Measurements from ENCODE around the gene ANKRD65. TPM values are rescaled to one million over a fixed set of nuclear protein-coding genes. Genes with fewer than 3 reads are reported as not detected.
"Not testable (repeated sequence)": the region's sequence is repeated elsewhere in the genome, so short reads cannot be mapped to it uniquely, and the experiment has no call there.

The ANKRD65 gene
- total and polyA plus RNA-seq, 7 donors = 0.77 to 5.4 (median 2.4) TPM

- WGBS, 3 donors = 65 to 74% (median 71%) methylated on average over 13 of the region's 13 CpGs
Measured at GRCh38 chr1:1415751-1416150, 5.3 kb downstream of the ANKRD65 start.

GRCh38 chr1:1412311-1412902, 8.7 kb downstream of the ANKRD65 start:
- H3K4me1 ChIP-seq = peaks cover 14% of the 10 kb centered on the region
- H3K9me3 ChIP-seq; H3K27ac ChIP-seq; H3K27me3 ChIP-seq (ENCODE audit: insufficient read depth in 3 of 3, low read length in 2 of 3); DNase-seq; intact Hi-C loops (cut with DNase I); H3K36me3 ChIP-seq (ENCODE audit: insufficient read depth in 1 of 2, low read depth in 1 of 2); H3K4me3 ChIP-seq; ATAC-seq: not testable (repeated sequence)
- WGBS, 3 donors = 91 to 94% (median 91%) methylated on average over 11 of the region's 11 CpGs

More at GRCh38 chr1:1415751-1416150, 5.3 kb downstream of the ANKRD65 start:
- Histone ChIP-seq H3K27me3 (ENCODE audit: insufficient read depth in 3 of 3, low read length in 2 of 3) (no peaks in the 10 kb centered on the region), H3K4me3 (no peak overlapping the region), H3K27ac (no peak overlapping the region), H3K9me3 (no peaks in the 10 kb centered on the region), H3K36me3 (ENCODE audit: insufficient read depth in 1 of 2, low read depth in 1 of 2) (no peaks in the 10 kb centered on the region), H3K4me1 (no peaks in the 10 kb centered on the region)
- no peak for ATAC-seq
- no peak for TF ChIP-seq CTCF (IDR thresholded peaks at IDR 0.05)
- peak in 1 of 2 donors; percentile 35 for DNase-seq
- intact Hi-C loops (cut with DNase I) = no loop called here

GRCh38 chr1:1411626-1412025, 9.4 kb downstream of the ANKRD65 start:
- H3K4me3 ChIP-seq = no peak overlapping the region
- H3K9me3 ChIP-seq = no peaks in the 10 kb centered on the region
- ATAC-seq (no peak), DNase-seq (peak in 1 of 2 donors; percentile 23)
- no peak for TF ChIP-seq CTCF (IDR thresholded peaks at IDR 0.05)
- peaks cover 14% of the 10 kb centered on the region for H3K4me1 ChIP-seq
- H3K36me3 ChIP-seq (ENCODE audit: insufficient read depth in 1 of 2, low read depth in 1 of 2) = peaks cover 0 to 4% of the 10 kb centered on the region in 2 donors
- WGBS, 3 donors = 89 to 92% (median 92%) methylated on average over 10 to 13 of the region's 13 CpGs
- H3K27ac ChIP-seq = no peak overlapping the region
- intact Hi-C loops (cut with DNase I) = no loop called here
- no peaks in the 10 kb centered on the region for H3K27me3 ChIP-seq (ENCODE audit: insufficient read depth in 3 of 3, low read length in 2 of 3)

GRCh38 chr1:1410238-1410637, 10.8 kb downstream of the ANKRD65 start:
- H3K27me3 ChIP-seq (ENCODE audit: insufficient read depth in 3 of 3, low read length in 2 of 3); intact Hi-C loops (cut with DNase I); H3K27ac ChIP-seq; ATAC-seq; DNase-seq; H3K9me3 ChIP-seq; H3K4me3 ChIP-seq: not testable (repeated sequence)
- peaks cover 3 to 14% of the 10 kb centered on the region in 2 donors for H3K36me3 ChIP-seq (ENCODE audit: insufficient read depth in 1 of 2, low read depth in 1 of 2)
- 58 to 67% (median 63%) methylated on average over 8 of the region's 8 CpGs for WGBS, 3 donors
- H3K4me1 ChIP-seq = peaks cover 26% of the 10 kb centered on the region

DNA sequence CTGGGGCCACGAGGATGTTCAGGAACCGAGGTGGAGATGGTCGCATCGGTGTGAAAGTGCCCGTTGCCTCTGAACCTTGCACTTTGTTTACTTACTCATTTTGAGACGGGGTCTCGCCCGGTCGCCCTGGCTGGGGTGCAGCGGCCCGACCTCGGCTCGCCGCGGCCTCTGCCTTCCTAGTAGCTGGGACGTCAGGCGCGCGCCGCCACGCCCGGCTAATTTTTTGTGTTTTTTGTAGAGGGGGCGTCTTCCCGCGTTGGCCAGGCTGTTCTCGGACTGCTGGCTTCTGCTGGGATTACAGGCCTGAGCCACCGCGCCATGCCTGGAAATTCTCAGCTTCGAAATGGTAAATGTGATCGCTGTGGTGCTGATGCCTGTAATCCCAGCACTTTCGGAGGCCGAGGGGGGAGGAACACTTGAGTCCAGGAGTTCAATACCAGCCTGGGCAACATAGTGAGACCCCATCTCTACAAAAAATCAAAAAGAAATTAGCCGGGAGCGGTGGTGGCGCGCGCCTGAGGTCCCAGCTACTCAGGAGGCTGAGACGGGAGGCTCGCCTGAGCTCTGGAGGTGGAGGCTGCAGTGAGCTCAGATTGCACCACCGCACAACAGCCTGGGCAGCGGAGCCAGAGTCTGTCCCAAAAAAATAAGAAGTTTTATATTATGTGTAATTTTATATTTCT, 13.3 kb downstream of the ANKRD65 start:
- peaks cover 26% of the 10 kb centered on the region for H3K4me1 ChIP-seq
- peak overlapping the region; percentile 83 for H3K27ac ChIP-seq
- intact Hi-C loops (cut with DNase I) = loop anchor here in 1 of 2 donors (5.0 to 10.0 kb wide), 2 partner anchors 35 to 97 kb away; no protein-coding TSS in a partner anchor
- ATAC-seq (peak in 3 of 4 donors; percentile 19 to 27 (median 21)), DNase-seq (no peak)
- H3K27me3 ChIP-seq (ENCODE audit: insufficient read depth in 3 of 3, low read length in 2 of 3) = no peaks in the 10 kb centered on the region
- H3K4me3 ChIP-seq = peak overlapping the region; percentile 92
- H3K36me3 ChIP-seq (ENCODE audit: insufficient read depth in 1 of 2, low read depth in 1 of 2) = peaks cover 5 to 38% of the 10 kb centered on the region in 2 donors
- H3K9me3 ChIP-seq = no peaks in the 10 kb centered on the region
- WGBS, 3 donors = 8 to 18% (median 10%) methylated on average over 22 to 41 of the region's 41 CpGs
- TF ChIP-seq CTCF (IDR thresholded peaks at IDR 0.05) = no peak

Measured in psoas muscle (tissue), 8 donors.